ENCODE results near the gene BTD. TPM values are rescaled to one million over a fixed set of nuclear protein-coding genes. Genes with fewer than 3 reads are reported as not detected.

BTD gene
- total RNA-seq, 1 experiment from 2014 or later, result 5.6 TPM

GRCh38 chr3:15666277-15666676 is 64.7 kb downstream of the BTD start:
- DNase-seq (ENCODE audit: low spot score), result no peak
- intact Hi-C loops (cut with micrococcal nuclease; ENCODE audit: unreplicated experiment), result no loop called here
- CTCF ChIA-PET, result no interaction called here
- no peaks in the 10 kb centered on the region for H3K9me3 ChIP-seq (ENCODE audit: low read depth, low read length, poor library complexity, severe bottlenecking)
- peaks cover 7% of the 10 kb centered on the region for H3K36me3 ChIP-seq (ENCODE audit: insufficient read depth, low read length, poor library complexity, severe bottlenecking)
- no TSS peak for BruUV-seq (replicated peaks)
- H3K4me1 ChIP-seq (ENCODE audit: insufficient read depth, low read length, poor library complexity, severe bottlenecking), result no peaks in the 10 kb centered on the region
- H3K27me3 ChIP-seq (replicated peaks; ENCODE audit: insufficient read depth, low read depth, low read length, poor library complexity), result no peaks in the 10 kb centered on the region
- TF ChIP-seq EZH2 (IDR thresholded peaks at IDR 0.05; ENCODE audit: borderline replicate concordance, low read depth, low read length, poor library complexity, severe bottlenecking) (no peak), CTCF (conservative IDR thresholded peaks at IDR 0.05; ENCODE audit: low read depth, low read length) (no peak)
- POLR2A ChIA-PET (ENCODE audit: low non-redundant PET), result no interaction called here
- H3K27ac ChIP-seq (ENCODE audit: low read depth, low read length, poor library complexity, severe bottlenecking), result no peak overlapping the region
- no peak overlapping the region for H3K4me3 ChIP-seq (ENCODE audit: low read depth, low read length, poor library complexity, severe bottlenecking)

GRCh38 chr3:15667484-15667883 is 65.9 kb downstream of the BTD start:
- CTCF ChIA-PET, result no interaction called here
- Histone ChIP-seq H3K27me3 (replicated peaks; ENCODE audit: insufficient read depth, low read depth, low read length, poor library complexity) (no peaks in the 10 kb centered on the region), H3K9me3 (ENCODE audit: low read depth, low read length, poor library complexity, severe bottlenecking) (no peaks in the 10 kb centered on the region), H3K4me3 (ENCODE audit: low read depth, low read length, poor library complexity, severe bottlenecking) (no peak overlapping the region), H3K27ac (ENCODE audit: low read depth, low read length, poor library complexity, severe bottlenecking) (no peak overlapping the region), H3K36me3 (ENCODE audit: insufficient read depth, low read length, poor library complexity, severe bottlenecking) (peaks cover 7% of the 10 kb centered on the region), H3K4me1 (ENCODE audit: insufficient read depth, low read length, poor library complexity, severe bottlenecking) (no peaks in the 10 kb centered on the region)
- DNase-seq (ENCODE audit: low spot score), result no peak
- no peak for TF ChIP-seq EZH2 (IDR thresholded peaks at IDR 0.05; ENCODE audit: borderline replicate concordance, low read depth, low read length, poor library complexity, severe bottlenecking)
- TF ChIP-seq CTCF (conservative IDR thresholded peaks at IDR 0.05; ENCODE audit: low read depth, low read length), result no peak
- POLR2A ChIA-PET (ENCODE audit: low non-redundant PET), result no interaction called here
- no TSS peak for BruUV-seq (replicated peaks)
- intact Hi-C loops (cut with micrococcal nuclease; ENCODE audit: unreplicated experiment), result no loop called here

GRCh38 chr3:15673536-15673935 is 72.0 kb downstream of the BTD start:
- Histone ChIP-seq H3K9me3 (ENCODE audit: low read depth, low read length, poor library complexity, severe bottlenecking) (no peaks in the 10 kb centered on the region), H3K4me1 (ENCODE audit: insufficient read depth, low read length, poor library complexity, severe bottlenecking) (no peaks in the 10 kb centered on the region), H3K36me3 (ENCODE audit: insufficient read depth, low read length, poor library complexity, severe bottlenecking) (peaks cover 13% of the 10 kb centered on the region), H3K27me3 (replicated peaks; ENCODE audit: insufficient read depth, low read depth, low read length, poor library complexity) (no peaks in the 10 kb centered on the region), H3K27ac (ENCODE audit: low read depth, low read length, poor library complexity, severe bottlenecking) (no peak overlapping the region), H3K4me3 (ENCODE audit: low read depth, low read length, poor library complexity, severe bottlenecking) (no peak overlapping the region)
- no peak for TF ChIP-seq CTCF (conservative IDR thresholded peaks at IDR 0.05; ENCODE audit: low read depth, low read length)
- no peak for TF ChIP-seq EZH2 (IDR thresholded peaks at IDR 0.05; ENCODE audit: borderline replicate concordance, low read depth, low read length, poor library complexity, severe bottlenecking)
- no TSS peak for BruUV-seq (replicated peaks)
- ChIA-PET CTCF (no interaction called here), POLR2A (ENCODE audit: low non-redundant PET) (no interaction called here)
- intact Hi-C loops (cut with micrococcal nuclease; ENCODE audit: unreplicated experiment), result no loop called here
- DNase-seq (ENCODE audit: low spot score), result no peak

Data from A673 (cell line).